ENCODE measurements around the gene CTIF.

DNA sequence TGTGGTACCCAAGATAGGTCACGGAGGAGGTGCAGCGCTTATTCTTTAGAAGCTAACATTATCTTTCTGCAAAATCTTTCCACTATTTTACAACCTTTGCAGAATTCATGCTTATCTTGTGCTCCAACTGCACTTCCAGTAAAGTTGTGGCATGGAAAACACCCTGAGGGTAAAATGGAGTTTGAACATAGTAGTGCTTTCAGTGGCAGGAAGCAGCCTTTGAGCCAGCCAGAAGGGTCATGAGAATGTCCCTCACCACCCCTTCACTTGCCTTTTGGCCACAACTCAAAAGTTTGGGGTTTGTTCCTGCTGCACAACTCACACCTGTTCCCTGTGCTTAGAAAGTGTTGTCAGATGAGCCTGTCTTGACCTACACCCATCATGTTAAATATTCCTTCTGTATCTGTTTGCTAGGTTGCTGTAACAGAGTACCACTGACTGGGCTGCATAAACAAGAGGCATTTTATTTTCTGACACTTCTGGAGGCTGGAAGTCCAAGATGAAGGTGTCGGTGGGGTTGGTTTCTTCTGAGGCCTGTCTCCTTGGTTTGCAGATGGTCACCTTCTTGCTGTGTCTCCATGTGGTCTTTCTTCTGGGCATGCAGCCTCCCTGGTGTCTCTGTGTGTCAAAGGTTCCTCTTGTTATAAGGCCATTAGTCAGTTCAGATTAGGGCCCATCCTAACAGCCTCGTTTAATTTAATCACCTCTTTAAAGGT is 217.8 kb downstream of the CTIF start:
- TF ChIP-seq POLR2A (IDR thresholded peaks at IDR 0.05), result no peak
- TF ChIP-seq POLR2AphosphoS5 (IDR thresholded peaks at IDR 0.05; ENCODE audit: insufficient read depth in 1 of 2, low read depth in 1 of 2), result no peak
